T-cell (primary cell): ENCODE results near the gene NTM. TPM values are rescaled to one million over a fixed set of nuclear protein-coding genes. Genes with fewer than 3 reads are reported as not detected.
A peak's percentile ranks its signal among the peaks of the same experiment; 100 is the strongest.

Experiments used
- ATAC-seq, 4 experiments: fragments of 200-7000 bp in 3 of 4; fragments of 150-1000 bp in 1 of 4; cut with Tn5 transposase; replicated peaks in 1 of 4; 1 replicate in 3 of 4; 2 replicates in 1 of 4; pipeline ENCODE4 v1.10.0; 2021; ENCODE audit warnings: moderate library complexity in 3 of 4, mild to moderate bottlenecking in 2 of 4, moderate number of reproducible peaks in 1 of 4
- CTCF ChIA-PET, 2 donors: fragments of 300-600 bp; sonication (Branson Sonifier 250); formaldehyde crosslinking; loops; one replicate each; lab custom pipeline; 2022; ENCODE audit warnings: antibody characterized with exemption in 2 of 2; lab: Charles Lee
- POLR2A ChIA-PET, 2 donors: fragments of 300-600 bp; sonication (Branson Sonifier 250); formaldehyde crosslinking; loops; one replicate each; lab custom pipeline; 2022; ENCODE audit warnings: antibody characterized with exemption in 2 of 2; lab: Charles Lee
- DNase-seq, 35 experiments: peaks; one replicate each; pipeline versions ENCODE4 v3.0.0 to v3.0.0-alpha.2; 2013 to 2023
- H3K27ac ChIP-seq: one replicate; pipeline ENCODE4 v1.5.1; 2013; ENCODE audit warnings: low read length
- H3K27me3 ChIP-seq, 2 experiments: replicated peaks in 1 of 2; 1 replicate in 1 of 2; 2 replicates in 1 of 2; pipeline versions ENCODE4 v1.6.1 to v1.7.0; 2013; ENCODE audit warnings: low read length in 1 of 2, mixed read lengths in 1 of 2; ENCODE audit not compliant: control insufficient read depth in 2 of 2, insufficient read depth in 2 of 2; ENCODE audit errors: extremely low read depth in 1 of 2
- H3K36me3 ChIP-seq, 2 donors: 1 replicate in 1 of 2; 2 replicates in 1 of 2; pipeline versions ENCODE4 v1.6.1 to v1.7.0; 2013; ENCODE audit warnings: low read length in 1 of 2; ENCODE audit not compliant: control insufficient read depth in 2 of 2, insufficient read depth in 1 of 2; ENCODE audit errors: extremely low read depth in 1 of 2
- H3K4me1 ChIP-seq, 2 experiments: 1 replicate in 1 of 2; 2 replicates in 1 of 2; pipeline versions ENCODE4 v1.6.1 to v1.7.0; 2013; ENCODE audit warnings: low read length in 2 of 2, mixed read lengths in 1 of 2; ENCODE audit not compliant: insufficient read depth in 2 of 2, control insufficient read depth in 1 of 2; ENCODE audit errors: extremely low read depth in 1 of 2
- H3K4me3 ChIP-seq, 2 donors: 1 replicate in 1 of 2; 2 replicates in 1 of 2; pipeline versions ENCODE4 v1.5.1 to v1.7.0; 2013; ENCODE audit warnings: mild to moderate bottlenecking in 2 of 2, low read length in 1 of 2, moderate library complexity in 1 of 2; ENCODE audit not compliant: control insufficient read depth in 1 of 2; ENCODE audit errors: extremely low read depth in 1 of 2
- H3K9me3 ChIP-seq: 2 replicates; pipeline ENCODE4 v1.7.0; 2013
- H3K27ac Mint-ChIP-seq, 2 donors: one replicate each; pipeline ENCODE4 v1.8.0; 2020 to 2021; ENCODE audit warnings: mild to moderate bottlenecking in 2 of 2, mixed read lengths in 2 of 2
- H3K27me3 Mint-ChIP-seq, 2 donors: one replicate each; pipeline ENCODE4 v1.8.0; 2021 to 2022; ENCODE audit warnings: mixed read lengths in 2 of 2
- H3K36me3 Mint-ChIP-seq: one replicate; pipeline ENCODE4 v1.8.0; 2021; ENCODE audit warnings: mixed read lengths
- H3K4me1 Mint-ChIP-seq, 3 donors: one replicate each; pipeline ENCODE4 v1.8.0; 2020 to 2022; ENCODE audit warnings: mixed read lengths in 3 of 3, mild to moderate bottlenecking in 1 of 3
- H3K4me3 Mint-ChIP-seq, 3 donors: one replicate each; pipeline ENCODE4 v1.8.0; 2020 to 2022; ENCODE audit warnings: mild to moderate bottlenecking in 3 of 3, mixed read lengths in 3 of 3, moderate library complexity in 3 of 3
- H3K9me3 Mint-ChIP-seq, 3 donors: one replicate each; pipeline ENCODE4 v1.8.0; 2020 to 2022; ENCODE audit warnings: mixed read lengths in 3 of 3
- WGBS: methylation state at CpG from one replicate; pipeline ENCODE4 v1.1.5; 2013; ENCODE audit warnings: missing lambda C conversion rate; ENCODE audit not compliant: insufficient coverage; 5-methylcytosine and 5-hydroxymethylcytosine counted together
- total RNA-seq, 35 experiments: library from RNA in 6 of 35; stranded (reverse) in 6 of 35; fragments of 120-200 nt in 1 of 35; gene quantifications; one replicate each; pipeline versions ENCODE4 v1.2.1 to v1.2.4 and lab custom pipeline; 2013 to 2026

The NTM gene
- total RNA-seq, 5 donors from 2014 or later (not counting 1 experiment from before 2014, with no cell fraction given), result not detected

DNA sequence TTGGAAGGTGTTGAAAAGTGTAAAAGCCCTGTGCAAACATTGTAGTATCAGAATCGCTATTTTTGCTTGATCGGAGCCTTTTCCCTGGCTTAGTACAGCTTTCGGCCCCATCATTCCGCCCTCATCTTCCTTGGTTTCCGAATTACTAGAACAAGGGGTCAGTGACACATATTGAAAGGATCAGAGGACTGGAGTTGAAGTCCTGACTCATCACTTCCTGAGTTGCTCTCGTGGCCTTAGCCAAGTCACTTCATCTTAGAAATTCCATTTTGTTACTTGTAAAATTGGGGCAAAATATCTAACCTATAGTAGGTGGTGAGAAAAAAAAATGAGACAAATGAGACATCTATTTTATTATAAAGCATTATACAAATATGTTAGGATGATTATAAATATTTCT lies 375.0 kb downstream of the NTM start:
- Histone ChIP-seq H3K4me1 (no peaks in the 10 kb centered on the region), H3K27me3 (peaks cover 0 to 5% of the 10 kb centered on the region in 2 experiments), H3K9me3 (no peaks in the 10 kb centered on the region), H3K36me3 (no peaks in the 10 kb centered on the region), H3K4me3 (no peak overlapping the region), H3K27ac (no peak overlapping the region)
- H3K27me3 Mint-ChIP-seq, result peaks cover 5 to 9% of the 10 kb centered on the region in 2 donors
- no peaks in the 10 kb centered on the region for H3K36me3 Mint-ChIP-seq
- POLR2A ChIA-PET, result no interaction called here
- DNase-seq, result no peak
- H3K4me3 Mint-ChIP-seq, result no peak overlapping the region
- ATAC-seq, result no peak
- WGBS, result 60% methylated on average over 1 of the region's 6 CpGs
- H3K27ac Mint-ChIP-seq, result no peak overlapping the region
- H3K9me3 Mint-ChIP-seq, result peaks cover 0 to 5% (median 0%) of the 10 kb centered on the region in 3 donors
- CTCF ChIA-PET, result no interaction called here
- H3K4me1 Mint-ChIP-seq, result no peaks in the 10 kb centered on the region

DNA sequence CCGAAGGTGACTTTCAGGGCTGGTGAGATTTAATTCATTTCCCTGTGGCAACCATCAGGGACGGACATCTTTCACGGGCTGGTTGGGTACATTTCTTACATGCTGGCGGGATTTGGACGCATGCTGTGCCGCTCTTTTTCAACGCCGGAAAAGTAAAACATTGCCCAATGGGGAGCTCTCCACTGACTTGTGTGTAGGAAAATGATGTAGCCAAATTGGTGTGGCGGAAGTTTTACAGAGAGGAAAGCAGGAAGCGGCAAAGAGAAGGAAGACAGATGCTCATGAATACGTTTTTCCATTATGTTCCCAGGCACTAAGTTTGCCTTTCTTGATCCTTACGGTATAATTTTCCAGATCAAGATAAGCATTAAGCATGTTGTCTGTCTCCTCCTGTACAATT lies 375.8 kb downstream of the NTM start:
- H3K36me3 Mint-ChIP-seq, result no peaks in the 10 kb centered on the region
- H3K4me1 ChIP-seq, result no peaks in the 10 kb centered on the region
- no peaks in the 10 kb centered on the region for H3K9me3 Mint-ChIP-seq
- H3K9me3 ChIP-seq, result no peaks in the 10 kb centered on the region
- no peaks in the 10 kb centered on the region for H3K36me3 ChIP-seq
- no peaks in the 10 kb centered on the region for H3K4me1 Mint-ChIP-seq
- DNase-seq, result no peak
- peaks cover 0 to 9% of the 10 kb centered on the region in 2 experiments for H3K27me3 ChIP-seq
- H3K27ac Mint-ChIP-seq, result no peak overlapping the region
- no peak overlapping the region for H3K27ac ChIP-seq
- ATAC-seq, result no peak
- peaks cover 3 to 5% of the 10 kb centered on the region in 2 donors for H3K27me3 Mint-ChIP-seq
- H3K4me3 ChIP-seq, result no peak overlapping the region
- ChIA-PET CTCF (no interaction called here), POLR2A (no interaction called here)
- H3K4me3 Mint-ChIP-seq, result no peak overlapping the region
- 91% methylated on average over 10 of the region's 12 CpGs for WGBS

DNA sequence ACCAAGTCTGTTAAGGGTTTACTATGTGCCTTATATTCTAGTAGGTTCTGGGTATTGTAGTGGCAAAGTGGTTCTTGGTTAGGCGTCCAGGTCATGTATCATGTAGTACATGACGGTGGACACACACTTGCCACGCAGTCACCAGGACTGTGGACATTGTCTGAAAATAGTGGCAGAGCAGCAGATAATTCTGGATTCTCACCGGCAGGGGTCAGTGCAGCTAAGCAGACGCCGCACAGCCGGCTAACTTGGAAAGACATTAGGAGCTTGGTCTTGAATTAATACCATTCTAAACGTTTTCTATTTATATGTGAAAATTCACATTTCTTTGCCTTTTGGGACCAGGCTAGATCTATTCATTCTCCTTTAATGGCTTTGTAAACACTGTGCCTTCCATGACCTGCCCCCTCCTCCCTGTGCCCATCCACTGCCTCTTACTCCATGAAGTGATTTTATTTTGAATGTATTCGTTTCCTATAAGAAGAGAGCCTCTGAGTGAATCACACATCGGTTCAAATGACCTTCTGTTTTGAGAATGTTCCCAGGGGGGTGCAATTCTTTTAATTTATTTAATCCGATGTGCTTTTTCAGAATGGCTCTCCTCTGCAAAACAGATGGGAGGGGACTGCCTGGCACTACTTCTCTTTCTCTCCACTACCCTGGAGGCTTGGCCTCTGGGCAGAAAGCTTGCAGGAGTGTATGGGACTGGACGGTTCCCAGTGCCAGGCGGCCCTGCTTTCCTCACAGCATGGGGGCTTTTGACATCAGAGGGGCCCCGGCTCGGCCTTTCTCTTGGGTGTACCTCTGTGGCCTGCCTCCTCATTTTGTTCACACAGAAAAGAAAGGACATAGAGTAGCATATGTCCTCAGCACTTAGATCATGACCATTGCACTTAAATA lies 378.0 kb downstream of the NTM start:
- H3K4me1 ChIP-seq, result no peaks in the 10 kb centered on the region
- H3K27ac ChIP-seq, result no peak overlapping the region
- peaks cover 3 to 8% (median 4%) of the 10 kb centered on the region in 3 donors for H3K9me3 Mint-ChIP-seq
- H3K27me3 ChIP-seq, result peaks cover 0 to 9% of the 10 kb centered on the region in 2 experiments
- H3K9me3 ChIP-seq, result no peaks in the 10 kb centered on the region
- peak in 2 of 35 experiments; percentile 4 to 21 for DNase-seq
- ChIA-PET CTCF (no interaction called here), POLR2A (no interaction called here)
- H3K4me3 Mint-ChIP-seq, result no peak overlapping the region
- no peak for ATAC-seq
- H3K27ac Mint-ChIP-seq, result no peak overlapping the region
- H3K4me1 Mint-ChIP-seq, result no peaks in the 10 kb centered on the region
- WGBS, result 10% methylated on average over 4 of the region's 15 CpGs
- no peaks in the 10 kb centered on the region for H3K36me3 Mint-ChIP-seq
- no peak overlapping the region for H3K4me3 ChIP-seq
- H3K27me3 Mint-ChIP-seq, result peaks cover 3 to 5% of the 10 kb centered on the region in 2 donors
- H3K36me3 ChIP-seq, result no peaks in the 10 kb centered on the region

DNA sequence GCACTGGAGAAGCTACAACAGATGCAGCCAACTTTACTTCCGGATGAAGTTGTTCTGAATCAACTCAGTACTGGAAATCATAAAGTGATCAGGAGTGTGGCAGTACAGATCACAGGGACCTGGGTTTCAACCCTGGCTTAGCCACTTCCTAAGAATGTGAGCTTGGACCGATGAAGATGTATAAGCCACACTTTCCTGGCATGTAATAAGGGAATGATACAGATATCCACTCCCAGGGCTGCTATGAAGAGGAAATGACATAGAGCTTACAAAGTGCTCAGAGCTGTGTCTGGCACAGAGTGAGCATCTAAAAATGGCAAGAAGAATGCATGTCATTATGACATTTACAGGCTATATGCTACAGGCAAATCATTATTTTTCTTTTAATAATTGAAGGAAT lies 378.7 kb downstream of the NTM start:
- H3K9me3 Mint-ChIP-seq, result peaks cover 3 to 8% (median 4%) of the 10 kb centered on the region in 3 donors
- H3K4me1 Mint-ChIP-seq, result no peaks in the 10 kb centered on the region
- DNase-seq, result no peak
- ChIA-PET POLR2A (no interaction called here), CTCF (no interaction called here)
- no peaks in the 10 kb centered on the region for H3K4me1 ChIP-seq
- H3K4me3 ChIP-seq, result no peak overlapping the region
- no peak overlapping the region for H3K27ac ChIP-seq
- H3K4me3 Mint-ChIP-seq, result no peak overlapping the region
- no peak overlapping the region for H3K27ac Mint-ChIP-seq
- no peak for ATAC-seq
- 75% methylated on average over 1 of the region's 2 CpGs for WGBS
- no peaks in the 10 kb centered on the region for H3K9me3 ChIP-seq
- H3K27me3 ChIP-seq, result peaks cover 0 to 9% of the 10 kb centered on the region in 2 experiments
- H3K36me3 ChIP-seq, result no peaks in the 10 kb centered on the region
- H3K36me3 Mint-ChIP-seq, result no peaks in the 10 kb centered on the region
- peaks cover 3% of the 10 kb centered on the region in 2 donors for H3K27me3 Mint-ChIP-seq

DNA sequence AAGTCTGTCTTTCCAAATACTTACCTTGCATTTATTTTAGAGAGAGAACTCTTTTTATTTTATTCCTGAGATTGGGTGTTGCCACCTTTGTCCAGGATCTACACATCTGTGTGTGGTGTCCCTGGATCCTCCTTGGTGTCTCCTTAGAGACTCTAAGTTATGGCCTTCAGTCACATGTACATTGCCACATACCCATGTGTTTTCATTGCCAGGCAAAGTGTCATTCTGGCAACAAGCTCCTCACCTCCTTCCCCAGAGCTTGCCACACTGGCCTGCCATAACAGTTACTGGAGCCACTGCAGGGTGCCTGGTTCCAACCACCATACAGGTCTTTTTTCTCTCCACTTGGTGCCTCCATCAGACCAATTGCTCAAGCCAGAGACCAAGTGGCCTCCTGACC lies 379.7 kb downstream of the NTM start:
- Histone ChIP-seq H3K27ac (no peak overlapping the region), H3K4me1 (no peaks in the 10 kb centered on the region), H3K9me3 (no peaks in the 10 kb centered on the region), H3K27me3 (peaks cover 0 to 9% of the 10 kb centered on the region in 2 experiments), H3K36me3 (no peaks in the 10 kb centered on the region), H3K4me3 (no peak overlapping the region)
- no peak overlapping the region for H3K4me3 Mint-ChIP-seq
- no peaks in the 10 kb centered on the region for H3K36me3 Mint-ChIP-seq
- peaks cover 0 to 3% of the 10 kb centered on the region in 2 donors for H3K27me3 Mint-ChIP-seq
- H3K9me3 Mint-ChIP-seq, result peaks cover 3 to 8% (median 4%) of the 10 kb centered on the region in 3 donors
- CTCF ChIA-PET, result no interaction called here
- ATAC-seq (no peak), DNase-seq (no peak)
- no peaks in the 10 kb centered on the region for H3K4me1 Mint-ChIP-seq
- POLR2A ChIA-PET, result no interaction called here
- H3K27ac Mint-ChIP-seq, result no peak overlapping the region

DNA sequence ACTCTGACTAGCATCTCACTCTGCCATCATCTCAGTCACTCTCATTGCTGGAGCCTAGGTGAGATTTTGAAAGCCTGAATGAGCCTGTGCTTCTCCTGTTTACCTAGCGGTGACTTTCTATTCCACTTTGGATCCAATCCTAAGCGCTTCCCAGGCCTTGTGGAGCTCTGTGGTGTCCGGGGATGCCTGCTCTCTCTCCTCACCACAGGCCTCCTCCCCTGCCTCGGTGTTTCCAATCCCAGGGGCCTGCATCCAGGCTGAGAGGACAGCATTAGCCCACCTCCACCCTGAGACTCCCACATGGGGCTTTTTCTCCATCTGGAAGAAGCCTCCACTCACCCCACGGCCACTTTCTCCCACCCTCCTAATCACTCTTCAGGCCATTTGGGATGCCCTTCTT lies 380.3 kb downstream of the NTM start:
- WGBS, result 34% methylated on average over 2 of the region's 5 CpGs
- ATAC-seq, result no peak
- POLR2A ChIA-PET, result no interaction called here
- Histone ChIP-seq H3K9me3 (no peaks in the 10 kb centered on the region), H3K4me1 (no peaks in the 10 kb centered on the region), H3K27me3 (peaks cover 0 to 9% of the 10 kb centered on the region in 2 experiments), H3K27ac (no peak overlapping the region), H3K36me3 (no peaks in the 10 kb centered on the region), H3K4me3 (no peak overlapping the region)
- no peak overlapping the region for H3K4me3 Mint-ChIP-seq
- peaks cover 0 to 3% of the 10 kb centered on the region in 2 donors for H3K27me3 Mint-ChIP-seq
- H3K4me1 Mint-ChIP-seq, result no peaks in the 10 kb centered on the region
- H3K36me3 Mint-ChIP-seq, result no peaks in the 10 kb centered on the region
- no peak for DNase-seq
- CTCF ChIA-PET, result no interaction called here
- H3K27ac Mint-ChIP-seq, result no peak overlapping the region
- H3K9me3 Mint-ChIP-seq, result peaks cover 3 to 8% (median 4%) of the 10 kb centered on the region in 3 donors
